Measurements from ENCODE around the gene LRR1. TPM values are rescaled to one million over a fixed set of nuclear protein-coding genes. Genes with fewer than 3 reads are reported as not detected.
"Not testable (repeated sequence)": the region's sequence is repeated elsewhere in the genome, so short reads cannot be mapped to it uniquely, and the experiment has no call there.

Gene LRR1
- total and polyA plus RNA-seq, 4 donors: 6.8 to 11.3 (median 9.6) TPM

- Histone ChIP-seq H3K36me3 (ENCODE audit: control insufficient read depth, insufficient read depth, low read length) (peaks cover 12% of the 10 kb centered on the region), H3K9me3 (ENCODE audit: control insufficient read depth, insufficient read depth, low read length) (no peaks in the 10 kb centered on the region), H3K4me3 (ENCODE audit: low read depth, low read length) (no peak overlapping the region), H3K27me3 (ENCODE audit: control insufficient read depth, insufficient read depth, low read length) (no peaks in the 10 kb centered on the region), H3K27ac (ENCODE audit: low read depth, low read length) (no peak overlapping the region), H3K4me1 (ENCODE audit: control insufficient read depth, insufficient read depth, low read length) (no peaks in the 10 kb centered on the region)
- DNase-seq (ENCODE audit: low read depth in 4 of 6, low spot score in 6 of 6): no peak
- WGBS (ENCODE audit: insufficient coverage): 88% methylated on average over 7 of the region's 8 CpGs
Measured at GRCh38 chr14:49612671-49613070, 13.9 kb downstream of the LRR1 start.

GRCh38 chr14:49614196-49614595 is 15.5 kb downstream of the LRR1 start:
- Histone ChIP-seq H3K36me3 (ENCODE audit: control insufficient read depth, insufficient read depth, low read length) (peaks cover 15% of the 10 kb centered on the region), H3K4me3 (ENCODE audit: low read depth, low read length) (no peak overlapping the region), H3K27ac (ENCODE audit: low read depth, low read length) (no peak overlapping the region), H3K4me1 (ENCODE audit: control insufficient read depth, insufficient read depth, low read length) (peaks cover 2% of the 10 kb centered on the region), H3K27me3 (ENCODE audit: control insufficient read depth, insufficient read depth, low read length) (no peaks in the 10 kb centered on the region), H3K9me3 (ENCODE audit: control insufficient read depth, insufficient read depth, low read length) (no peaks in the 10 kb centered on the region)
- no peak for DNase-seq (ENCODE audit: low read depth in 4 of 6, low spot score in 6 of 6)
- no CpG with 5 or more reads among the region's 2 CpGs for WGBS (ENCODE audit: insufficient coverage)

- Histone ChIP-seq H3K27ac (ENCODE audit: low read depth, low read length) (no peak overlapping the region), H3K4me1 (ENCODE audit: control insufficient read depth, insufficient read depth, low read length) (peaks cover 6% of the 10 kb centered on the region), H3K27me3 (ENCODE audit: control insufficient read depth, insufficient read depth, low read length) (no peaks in the 10 kb centered on the region), H3K36me3 (ENCODE audit: control insufficient read depth, insufficient read depth, low read length) (peaks cover 15% of the 10 kb centered on the region), H3K4me3 (ENCODE audit: low read depth, low read length) (no peak overlapping the region), H3K9me3 (ENCODE audit: control insufficient read depth, insufficient read depth, low read length) (no peaks in the 10 kb centered on the region)
- DNase-seq (ENCODE audit: low read depth in 4 of 6, low spot score in 6 of 6): no peak
- 97% methylated on average over 4 of the region's 6 CpGs for WGBS (ENCODE audit: insufficient coverage)
Measured at GRCh38 chr14:49615776-49616175, 17.0 kb downstream of the LRR1 start.

- Histone ChIP-seq H3K9me3 (ENCODE audit: control insufficient read depth, insufficient read depth, low read length) (no peaks in the 10 kb centered on the region), H3K4me3 (ENCODE audit: low read depth, low read length) (no peak overlapping the region), H3K27me3 (ENCODE audit: control insufficient read depth, insufficient read depth, low read length) (no peaks in the 10 kb centered on the region), H3K4me1 (ENCODE audit: control insufficient read depth, insufficient read depth, low read length) (peaks cover 11% of the 10 kb centered on the region), H3K36me3 (ENCODE audit: control insufficient read depth, insufficient read depth, low read length) (peaks cover 15% of the 10 kb centered on the region), H3K27ac (ENCODE audit: low read depth, low read length) (no peak overlapping the region)
- no peak for DNase-seq (ENCODE audit: low read depth in 4 of 6, low spot score in 6 of 6)
- 92% methylated on average over 2 of the region's 6 CpGs for WGBS (ENCODE audit: insufficient coverage)
Measured at GRCh38 chr14:49617852-49618519, 19.2 kb downstream of the LRR1 start.

- Histone ChIP-seq H3K4me1 (ENCODE audit: control insufficient read depth, insufficient read depth, low read length) (peaks cover 11% of the 10 kb centered on the region), H3K36me3 (ENCODE audit: control insufficient read depth, insufficient read depth, low read length) (peaks cover 18% of the 10 kb centered on the region), H3K4me3 (ENCODE audit: low read depth, low read length) (peak overlapping the region; percentile 99)
- 74% methylated on average over 13 of the region's 19 CpGs for WGBS (ENCODE audit: insufficient coverage)
- H3K27ac ChIP-seq (ENCODE audit: low read depth, low read length); DNase-seq (ENCODE audit: low read depth in 4 of 6, low spot score in 6 of 6); H3K9me3 ChIP-seq (ENCODE audit: control insufficient read depth, insufficient read depth, low read length); H3K27me3 ChIP-seq (ENCODE audit: control insufficient read depth, insufficient read depth, low read length): not testable (repeated sequence)
Measured at GRCh38 chr14:49619273-49619672, 20.5 kb downstream of the LRR1 start.

- DNase-seq (ENCODE audit: low read depth in 4 of 6, low spot score in 6 of 6): no peak
- H3K36me3 ChIP-seq (ENCODE audit: control insufficient read depth, insufficient read depth, low read length): peaks cover 18% of the 10 kb centered on the region
- H3K4me3 ChIP-seq (ENCODE audit: low read depth, low read length): peak overlapping the region; percentile 99
- H3K27me3 ChIP-seq (ENCODE audit: control insufficient read depth, insufficient read depth, low read length): no peaks in the 10 kb centered on the region
- peaks cover 11% of the 10 kb centered on the region for H3K4me1 ChIP-seq (ENCODE audit: control insufficient read depth, insufficient read depth, low read length)
- no peaks in the 10 kb centered on the region for H3K9me3 ChIP-seq (ENCODE audit: control insufficient read depth, insufficient read depth, low read length)
- WGBS (ENCODE audit: insufficient coverage): 0% methylated on average over 3 of the region's 11 CpGs
- H3K27ac ChIP-seq (ENCODE audit: low read depth, low read length): peak overlapping the region; percentile 97
Measured at GRCh38 chr14:49619730-49620129, 21.0 kb downstream of the LRR1 start.

- Histone ChIP-seq H3K27ac (ENCODE audit: low read depth, low read length) (peak within 1 kb of the TSS; percentile 97), H3K4me1 (ENCODE audit: control insufficient read depth, insufficient read depth, low read length) (peaks cover 11% of the 10 kb centered on the region), H3K27me3 (ENCODE audit: control insufficient read depth, insufficient read depth, low read length) (no peaks in the 10 kb centered on the region), H3K4me3 (ENCODE audit: low read depth, low read length) (peak within 1 kb of the TSS; percentile 99), H3K36me3 (ENCODE audit: control insufficient read depth, insufficient read depth, low read length) (peaks cover 18% of the 10 kb centered on the region), H3K9me3 (ENCODE audit: control insufficient read depth, insufficient read depth, low read length) (no peaks in the 10 kb centered on the region)
- under 1% methylated on average over 85 of the region's 85 CpGs for WGBS (ENCODE audit: insufficient coverage)
- peak; percentile 92 to 99 (median 96) for DNase-seq (ENCODE audit: low read depth in 4 of 6, low spot score in 6 of 6)
Measured at GRCh38 chr14:49620182-49621113, 21.7 kb downstream of the LRR1 start, which contains the start of the genes MGAT2 and RPL36AL. TSS of gene MGAT2 (plus strand) at chr14:49620799. CDS start at chr14:49621269, 470 bp downstream. TSS of gene RPL36AL (minus strand) at chr14:49620626. CDS start at chr14:49619104, 1,522 bp downstream.

- H3K27me3 ChIP-seq (ENCODE audit: control insufficient read depth, insufficient read depth, low read length): no peaks in the 10 kb centered on the region
- H3K27ac ChIP-seq (ENCODE audit: low read depth, low read length): peak overlapping the region; percentile 97
- peaks cover 20% of the 10 kb centered on the region for H3K36me3 ChIP-seq (ENCODE audit: control insufficient read depth, insufficient read depth, low read length)
- peak in 3 of 6 donors; percentile 36 to 87 (median 86) for DNase-seq (ENCODE audit: low read depth in 4 of 6, low spot score in 6 of 6)
- 2% methylated on average over 65 of the region's 65 CpGs for WGBS (ENCODE audit: insufficient coverage)
- H3K4me1 ChIP-seq (ENCODE audit: control insufficient read depth, insufficient read depth, low read length): peaks cover 11% of the 10 kb centered on the region
- no peaks in the 10 kb centered on the region for H3K9me3 ChIP-seq (ENCODE audit: control insufficient read depth, insufficient read depth, low read length)
- H3K4me3 ChIP-seq (ENCODE audit: low read depth, low read length): peak overlapping the region; percentile 99
Measured at GRCh38 chr14:49621114-49621881, 22.6 kb downstream of the LRR1 start.

- H3K9me3 ChIP-seq (ENCODE audit: control insufficient read depth, insufficient read depth, low read length): no peaks in the 10 kb centered on the region
- no peak for DNase-seq (ENCODE audit: low read depth in 4 of 6, low spot score in 6 of 6)
- H3K4me3 ChIP-seq (ENCODE audit: low read depth, low read length): peak overlapping the region; percentile 99
- WGBS (ENCODE audit: insufficient coverage): no CpG with 5 or more reads among the region's 3 CpGs
- H3K27me3 ChIP-seq (ENCODE audit: control insufficient read depth, insufficient read depth, low read length): no peaks in the 10 kb centered on the region
- H3K36me3 ChIP-seq (ENCODE audit: control insufficient read depth, insufficient read depth, low read length): peaks cover 21% of the 10 kb centered on the region
- no peak overlapping the region for H3K27ac ChIP-seq (ENCODE audit: low read depth, low read length)
- H3K4me1 ChIP-seq (ENCODE audit: control insufficient read depth, insufficient read depth, low read length): peaks cover 11% of the 10 kb centered on the region
Measured at GRCh38 chr14:49622022-49622607, 23.4 kb downstream of the LRR1 start.

Measured in spinal cord (tissue), 10 donors.